Measurements from ENCODE around the gene TBX4.

- TF ChIP-seq RFX5 (IDR thresholded peaks at IDR 0.05) (no peak), RCOR1 (IDR thresholded peaks at IDR 0.05; ENCODE audit: low read depth, low read length) (no peak), JUN (IDR thresholded peaks at IDR 0.05) (no peak), CBX8 (IDR thresholded peaks at IDR 0.05) (no peak), ELK1 (IDR thresholded peaks at IDR 0.05; ENCODE audit: low read depth, low read length) (no peak), MAZ (IDR thresholded peaks at IDR 0.05; ENCODE audit: borderline replicate concordance, low read depth, low read length) (no peak), HOXB5 (CRISPR knock-in tag; IDR thresholded peaks at IDR 0.05) (no peak), CHD2 (IDR thresholded peaks at IDR 0.05; ENCODE audit: low read length, partially characterized antibody) (no peak), POLR2A (IDR thresholded peaks at IDR 0.05; ENCODE audit: low read length) (no peak), RAD21 (conservative IDR thresholded peaks at IDR 0.05 in 1 of 2, IDR thresholded peaks at IDR 0.05 in 1 of 2) (no peak), PHF8 (IDR thresholded peaks at IDR 0.05; ENCODE audit: borderline replicate concordance, low read depth) (no peak)
- TF ChIP-seq, protein P1, sequence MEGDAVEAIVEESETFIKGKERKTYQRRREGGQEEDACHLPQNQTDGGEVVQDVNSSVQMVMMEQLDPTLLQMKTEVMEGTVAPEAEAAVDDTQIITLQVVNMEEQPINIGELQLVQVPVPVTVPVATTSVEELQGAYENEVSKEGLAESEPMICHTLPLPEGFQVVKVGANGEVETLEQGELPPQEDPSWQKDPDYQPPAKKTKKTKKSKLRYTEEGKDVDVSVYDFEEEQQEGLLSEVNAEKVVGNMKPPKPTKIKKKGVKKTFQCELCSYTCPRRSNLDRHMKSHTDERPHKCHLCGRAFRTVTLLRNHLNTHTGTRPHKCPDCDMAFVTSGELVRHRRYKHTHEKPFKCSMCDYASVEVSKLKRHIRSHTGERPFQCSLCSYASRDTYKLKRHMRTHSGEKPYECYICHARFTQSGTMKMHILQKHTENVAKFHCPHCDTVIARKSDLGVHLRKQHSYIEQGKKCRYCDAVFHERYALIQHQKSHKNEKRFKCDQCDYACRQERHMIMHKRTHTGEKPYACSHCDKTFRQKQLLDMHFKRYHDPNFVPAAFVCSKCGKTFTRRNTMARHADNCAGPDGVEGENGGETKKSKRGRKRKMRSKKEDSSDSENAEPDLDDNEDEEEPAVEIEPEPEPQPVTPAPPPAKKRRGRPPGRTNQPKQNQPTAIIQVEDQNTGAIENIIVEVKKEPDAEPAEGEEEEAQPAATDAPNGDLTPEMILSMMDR (IDR thresholded peaks at IDR 0.05): no peak
- TF ChIP-seq, protein P2, sequence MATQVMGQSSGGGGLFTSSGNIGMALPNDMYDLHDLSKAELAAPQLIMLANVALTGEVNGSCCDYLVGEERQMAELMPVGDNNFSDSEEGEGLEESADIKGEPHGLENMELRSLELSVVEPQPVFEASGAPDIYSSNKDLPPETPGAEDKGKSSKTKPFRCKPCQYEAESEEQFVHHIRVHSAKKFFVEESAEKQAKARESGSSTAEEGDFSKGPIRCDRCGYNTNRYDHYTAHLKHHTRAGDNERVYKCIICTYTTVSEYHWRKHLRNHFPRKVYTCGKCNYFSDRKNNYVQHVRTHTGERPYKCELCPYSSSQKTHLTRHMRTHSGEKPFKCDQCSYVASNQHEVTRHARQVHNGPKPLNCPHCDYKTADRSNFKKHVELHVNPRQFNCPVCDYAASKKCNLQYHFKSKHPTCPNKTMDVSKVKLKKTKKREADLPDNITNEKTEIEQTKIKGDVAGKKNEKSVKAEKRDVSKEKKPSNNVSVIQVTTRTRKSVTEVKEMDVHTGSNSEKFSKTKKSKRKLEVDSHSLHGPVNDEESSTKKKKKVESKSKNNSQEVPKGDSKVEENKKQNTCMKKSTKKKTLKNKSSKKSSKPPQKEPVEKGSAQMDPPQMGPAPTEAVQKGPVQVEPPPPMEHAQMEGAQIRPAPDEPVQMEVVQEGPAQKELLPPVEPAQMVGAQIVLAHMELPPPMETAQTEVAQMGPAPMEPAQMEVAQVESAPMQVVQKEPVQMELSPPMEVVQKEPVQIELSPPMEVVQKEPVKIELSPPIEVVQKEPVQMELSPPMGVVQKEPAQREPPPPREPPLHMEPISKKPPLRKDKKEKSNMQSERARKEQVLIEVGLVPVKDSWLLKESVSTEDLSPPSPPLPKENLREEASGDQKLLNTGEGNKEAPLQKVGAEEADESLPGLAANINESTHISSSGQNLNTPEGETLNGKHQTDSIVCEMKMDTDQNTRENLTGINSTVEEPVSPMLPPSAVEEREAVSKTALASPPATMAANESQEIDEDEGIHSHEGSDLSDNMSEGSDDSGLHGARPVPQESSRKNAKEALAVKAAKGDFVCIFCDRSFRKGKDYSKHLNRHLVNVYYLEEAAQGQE (IDR thresholded peaks at IDR 0.05): no peak
Measured at GRCh38 chr17:61448042-61448441, 4.2 kb upstream of the TBX4 start.

Measured in A549 (cell line).